Measurements from ENCODE around the gene CCL13.

DNA sequence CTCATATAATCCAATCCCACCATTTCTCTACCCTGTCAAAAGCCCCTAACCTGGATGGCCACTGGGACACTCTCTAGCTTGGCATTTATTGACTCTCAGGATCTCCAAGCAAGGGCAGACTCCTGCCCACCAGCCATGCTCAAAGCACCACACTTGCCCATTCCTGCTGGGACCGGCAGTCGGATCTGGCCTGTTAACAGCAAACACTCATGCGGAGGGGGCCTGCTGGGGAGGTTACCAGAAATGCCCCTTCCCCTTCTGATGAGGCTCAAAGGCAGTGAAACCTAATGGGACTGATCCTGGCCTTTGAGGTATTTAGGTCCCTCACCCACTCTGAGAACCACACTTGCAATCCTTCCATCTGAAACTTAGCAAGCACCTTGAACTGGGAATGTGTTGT is 13.3 kb downstream of the CCL13 start:
- TF ChIP-seq, protein P1, sequence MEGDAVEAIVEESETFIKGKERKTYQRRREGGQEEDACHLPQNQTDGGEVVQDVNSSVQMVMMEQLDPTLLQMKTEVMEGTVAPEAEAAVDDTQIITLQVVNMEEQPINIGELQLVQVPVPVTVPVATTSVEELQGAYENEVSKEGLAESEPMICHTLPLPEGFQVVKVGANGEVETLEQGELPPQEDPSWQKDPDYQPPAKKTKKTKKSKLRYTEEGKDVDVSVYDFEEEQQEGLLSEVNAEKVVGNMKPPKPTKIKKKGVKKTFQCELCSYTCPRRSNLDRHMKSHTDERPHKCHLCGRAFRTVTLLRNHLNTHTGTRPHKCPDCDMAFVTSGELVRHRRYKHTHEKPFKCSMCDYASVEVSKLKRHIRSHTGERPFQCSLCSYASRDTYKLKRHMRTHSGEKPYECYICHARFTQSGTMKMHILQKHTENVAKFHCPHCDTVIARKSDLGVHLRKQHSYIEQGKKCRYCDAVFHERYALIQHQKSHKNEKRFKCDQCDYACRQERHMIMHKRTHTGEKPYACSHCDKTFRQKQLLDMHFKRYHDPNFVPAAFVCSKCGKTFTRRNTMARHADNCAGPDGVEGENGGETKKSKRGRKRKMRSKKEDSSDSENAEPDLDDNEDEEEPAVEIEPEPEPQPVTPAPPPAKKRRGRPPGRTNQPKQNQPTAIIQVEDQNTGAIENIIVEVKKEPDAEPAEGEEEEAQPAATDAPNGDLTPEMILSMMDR (IDR thresholded peaks at IDR 0.05): no peak
- TF ChIP-seq POLR2A (IDR thresholded peaks at IDR 0.05): no peak
